Skeletal muscle satellite cell (primary cell): Measurements from ENCODE around the gene SYNPR.

Experiments used
- H3K27me3 ChIP-seq: 2 replicates; pipeline ENCODE4 v1.7.0; 2013; ENCODE audit warnings: low read length; ENCODE audit not compliant: control insufficient read depth, insufficient read depth
- H3K36me3 ChIP-seq: 2 replicates; pipeline ENCODE4 v1.7.0; 2013; ENCODE audit warnings: mild to moderate bottlenecking, control low read depth, low read length; ENCODE audit not compliant: insufficient read depth
- H3K4me1 ChIP-seq: 2 replicates; pipeline ENCODE4 v1.7.0; 2013; ENCODE audit warnings: low read length; ENCODE audit not compliant: control insufficient read depth, insufficient read depth
- H3K4me2 ChIP-seq: 2 replicates; pipeline ENCODE4 v1.7.0; 2013; ENCODE audit warnings: mild to moderate bottlenecking, low read length
- H3K4me3 ChIP-seq: 2 replicates; pipeline ENCODE4 v1.7.0; 2013; ENCODE audit warnings: low read length
- H3K9ac ChIP-seq: 2 replicates; pipeline ENCODE4 v1.7.0; 2013; ENCODE audit warnings: mild to moderate bottlenecking, low read depth, low read length, moderate library complexity
- H3K9me3 ChIP-seq: replicated peaks from 2 replicates; pipeline ENCODE4 v1.7.0; 2013; ENCODE audit warnings: mild to moderate bottlenecking, control low read depth, low read length

Gene SYNPR

GRCh38 chr3:63561879-63562278, 283.8 kb downstream of the SYNPR start:
- no peaks in the 10 kb centered on the region for H3K9me3 ChIP-seq

GRCh38 chr3:63562323-63562722, 284.2 kb downstream of the SYNPR start:
- Histone ChIP-seq H3K9me3 (no peaks in the 10 kb centered on the region), H3K27me3 (no peaks in the 10 kb centered on the region), H3K4me1 (no peaks in the 10 kb centered on the region), H3K4me2 (no peak overlapping the region), H3K4me3 (no peak overlapping the region), H3K9ac (no peak overlapping the region), H3K36me3 (no peaks in the 10 kb centered on the region)

More at GRCh38 chr3:63561879-63562278, 283.8 kb downstream of the SYNPR start:
- Histone ChIP-seq H3K4me2 (no peak overlapping the region), H3K4me3 (no peak overlapping the region), H3K4me1 (no peaks in the 10 kb centered on the region), H3K27me3 (no peaks in the 10 kb centered on the region), H3K36me3 (no peaks in the 10 kb centered on the region), H3K9ac (no peak overlapping the region)

- H3K27me3 ChIP-seq = no peaks in the 10 kb centered on the region
- no peaks in the 10 kb centered on the region for H3K4me1 ChIP-seq
- no peak overlapping the region for H3K9ac ChIP-seq
- no peak overlapping the region for H3K4me3 ChIP-seq
- H3K36me3 ChIP-seq = no peaks in the 10 kb centered on the region
- H3K9me3 ChIP-seq = no peaks in the 10 kb centered on the region
- no peak overlapping the region for H3K4me2 ChIP-seq
Observed at GRCh38 chr3:63563572-63563971, 285.5 kb downstream of the SYNPR start.

GRCh38 chr3:63565220-63565619, 287.1 kb downstream of the SYNPR start:
- Histone ChIP-seq H3K9me3 (no peaks in the 10 kb centered on the region), H3K4me2 (no peak overlapping the region), H3K4me3 (no peak overlapping the region), H3K4me1 (no peaks in the 10 kb centered on the region), H3K27me3 (no peaks in the 10 kb centered on the region), H3K36me3 (no peaks in the 10 kb centered on the region), H3K9ac (no peak overlapping the region)

- Histone ChIP-seq H3K9ac (no peak overlapping the region), H3K36me3 (no peaks in the 10 kb centered on the region), H3K27me3 (peaks cover 5% of the 10 kb centered on the region), H3K4me3 (no peak overlapping the region), H3K9me3 (no peaks in the 10 kb centered on the region), H3K4me2 (no peak overlapping the region), H3K4me1 (no peaks in the 10 kb centered on the region)
Observed at GRCh38 chr3:63571682-63572081, 293.6 kb downstream of the SYNPR start.

- Histone ChIP-seq H3K4me1 (no peaks in the 10 kb centered on the region), H3K9ac (no peak overlapping the region), H3K27me3 (peaks cover 4% of the 10 kb centered on the region), H3K36me3 (no peaks in the 10 kb centered on the region), H3K4me2 (no peak overlapping the region), H3K9me3 (no peaks in the 10 kb centered on the region), H3K4me3 (no peak overlapping the region)
Observed at GRCh38 chr3:63576846-63577245, 298.7 kb downstream of the SYNPR start.

GRCh38 chr3:63578858-63579257, 300.8 kb downstream of the SYNPR start:
- no peak overlapping the region for H3K4me2 ChIP-seq
- no peaks in the 10 kb centered on the region for H3K9me3 ChIP-seq
- peaks cover 2% of the 10 kb centered on the region for H3K4me1 ChIP-seq
- no peak overlapping the region for H3K4me3 ChIP-seq
- H3K27me3 ChIP-seq = no peaks in the 10 kb centered on the region
- H3K36me3 ChIP-seq = no peaks in the 10 kb centered on the region
- no peak overlapping the region for H3K9ac ChIP-seq

GRCh38 chr3:63580151-63580550, 302.0 kb downstream of the SYNPR start:
- H3K36me3 ChIP-seq = no peaks in the 10 kb centered on the region
- peaks cover 2% of the 10 kb centered on the region for H3K4me1 ChIP-seq
- no peak overlapping the region for H3K4me3 ChIP-seq
- H3K9me3 ChIP-seq = no peaks in the 10 kb centered on the region
- no peak overlapping the region for H3K9ac ChIP-seq
- no peak overlapping the region for H3K4me2 ChIP-seq
- H3K27me3 ChIP-seq = no peaks in the 10 kb centered on the region

GRCh38 chr3:63582943-63583500, 304.9 kb downstream of the SYNPR start:
- Histone ChIP-seq H3K9me3 (no peaks in the 10 kb centered on the region), H3K27me3 (no peaks in the 10 kb centered on the region), H3K4me3 (no peak overlapping the region), H3K4me2 (no peak overlapping the region), H3K9ac (no peak overlapping the region), H3K4me1 (peaks cover 2% of the 10 kb centered on the region), H3K36me3 (no peaks in the 10 kb centered on the region)

GRCh38 chr3:63584681-63585080, 306.6 kb downstream of the SYNPR start:
- H3K36me3 ChIP-seq = no peaks in the 10 kb centered on the region
- H3K9ac ChIP-seq = no peak overlapping the region
- no peaks in the 10 kb centered on the region for H3K27me3 ChIP-seq
- H3K4me2 ChIP-seq = no peak overlapping the region
- no peak overlapping the region for H3K4me3 ChIP-seq
- H3K4me1 ChIP-seq = peaks cover 2% of the 10 kb centered on the region
- H3K9me3 ChIP-seq = peaks cover 4% of the 10 kb centered on the region

- Histone ChIP-seq H3K36me3 (no peaks in the 10 kb centered on the region), H3K4me2 (no peak overlapping the region), H3K9ac (no peak overlapping the region), H3K4me1 (peaks cover 2% of the 10 kb centered on the region), H3K9me3 (peaks cover 4% of the 10 kb centered on the region), H3K4me3 (no peak overlapping the region), H3K27me3 (no peaks in the 10 kb centered on the region)
Observed at GRCh38 chr3:63585927-63586326, 307.8 kb downstream of the SYNPR start.

GRCh38 chr3:63588895-63589294, 310.8 kb downstream of the SYNPR start:
- no peaks in the 10 kb centered on the region for H3K4me1 ChIP-seq
- H3K4me2 ChIP-seq = no peak overlapping the region
- H3K9ac ChIP-seq = no peak overlapping the region
- H3K9me3 ChIP-seq = peaks cover 4% of the 10 kb centered on the region
- no peak overlapping the region for H3K4me3 ChIP-seq
- no peaks in the 10 kb centered on the region for H3K36me3 ChIP-seq
- H3K27me3 ChIP-seq = no peaks in the 10 kb centered on the region
